HG03571 (cell line): ENCODE data around the gene ADCY10.
"Not testable (repeated sequence)": the region's sequence is repeated elsewhere in the genome, so short reads cannot be mapped to it uniquely, and the experiment has no call there.

ENCODE experiments used
- ATAC-seq: cut with Tn5 transposase; IDR thresholded peaks from one replicate; pipeline ENCODE4 v1.9.1; 2021; ENCODE audit not compliant: unreplicated experiment

The ADCY10 gene

GRCh38 chr1:167913895-167914496 is at the start of gene ADCY10:
TSS of gene ADCY10 (minus strand) at chr1:167914134. CDS start at chr1:167905140, 8,994 bp downstream.
- no peak for ATAC-seq

- ATAC-seq = no peak
Measured at GRCh38 chr1:167957710-167958109, 43.8 kb upstream of the ADCY10 start.

- ATAC-seq = no peak
Measured at GRCh38 chr1:167955915-167956314, 42.0 kb upstream of the ADCY10 start.

GRCh38 chr1:167950569-167950968 is 36.6 kb upstream of the ADCY10 start:
- ATAC-seq = no peak

GRCh38 chr1:167949785-167950184 is 35.9 kb upstream of the ADCY10 start:
- ATAC-seq = no peak

- no peak for ATAC-seq
Measured at GRCh38 chr1:167947733-167948132, 33.8 kb upstream of the ADCY10 start.

GRCh38 chr1:167943541-167943940 is 29.6 kb upstream of the ADCY10 start:
- ATAC-seq = no peak

GRCh38 chr1:167940264-167940663 is 26.3 kb upstream of the ADCY10 start:
- no peak for ATAC-seq

GRCh38 chr1:167938080-167938636 is 24.2 kb upstream of the ADCY10 start:
- ATAC-seq = no peak

GRCh38 chr1:167937709-167938010 is 23.7 kb upstream of the ADCY10 start:
- no peak for ATAC-seq

GRCh38 chr1:167936930-167937708 is 23.2 kb upstream of the ADCY10 start, which contains the start of gene MPC2:
TSS of gene MPC2 (minus strand) at chr1:167937072. CDS start at chr1:167935841, 1,231 bp downstream.
- ATAC-seq = peak; percentile 14

GRCh38 chr1:167936068-167936929 is 22.4 kb upstream of the ADCY10 start, which contains the start of gene DCAF6:
TSS of gene DCAF6 (plus strand) at chr1:167936683. CDS start at chr1:167936912, 229 bp downstream.
- ATAC-seq = peak; percentile 69

- peak; percentile 3 for ATAC-seq
Measured at GRCh38 chr1:167935216-167936067, 21.5 kb upstream of the ADCY10 start.

- no peak for ATAC-seq
Measured at GRCh38 chr1:167934426-167935215, 20.7 kb upstream of the ADCY10 start.

GRCh38 chr1:167933788-167934187 is 19.9 kb upstream of the ADCY10 start:
- no peak for ATAC-seq

- ATAC-seq = no peak
Measured at GRCh38 chr1:167929725-167930124, 15.8 kb upstream of the ADCY10 start.

GRCh38 chr1:167928919-167929318 is 15.0 kb upstream of the ADCY10 start:
- ATAC-seq = not testable (repeated sequence)

GRCh38 chr1:167928457-167928852 is 14.5 kb upstream of the ADCY10 start:
- no peak for ATAC-seq

- peak; percentile 51 for ATAC-seq
Measured at GRCh38 chr1:167927046-167927754, 13.3 kb upstream of the ADCY10 start.
